ENCODE results near the gene ZNF783. TPM values are rescaled to one million over a fixed set of nuclear protein-coding genes. Genes with fewer than 3 reads are reported as not detected.

Gene ZNF783
- total and polyA plus RNA-seq, 9 of the 15 experiments (the other 6 are each of a cell fraction or from before 2014, with no cell fraction given) = 0.66 to 11.2 (median 5.4) TPM

GRCh38 chr7:149261829-149262617 lies at the start of gene ZNF783 (continued):
- TF ChIP-seq ELK1 (CRISPR knock-in tag; IDR thresholded peaks at IDR 0.05) (no peak; the same call in 1 of the 2 replicates), ERF (CRISPR knock-in tag; IDR thresholded peaks at IDR 0.05) (0 out of 2 replicates have a peak, but pooled peaks have one; percentile 61), RNF2 (IDR thresholded peaks at IDR 0.05) (no peak), MTA1 (IDR thresholded peaks at IDR 0.05; ENCODE audit: borderline replicate concordance) (no peak), NUFIP1 (IDR thresholded peaks at IDR 0.05; ENCODE audit: partially characterized antibody) (no peak), CBX2 (IDR thresholded peaks at IDR 0.05; ENCODE audit: insufficient read depth, low read length, poor library complexity, severe bottlenecking) (no peak), HMGN3 (IDR thresholded peaks at IDR 0.05; ENCODE audit: borderline replicate concordance, extremely low read depth, insufficient read length, low read depth, low read length) (no peak)

GRCh38 chr7:149214020-149214720 lies 47.8 kb upstream of the ZNF783 start:
- H3K9me1 ChIP-seq (ENCODE audit: control insufficient read depth, insufficient read depth, low read length) = no peaks in the 10 kb centered on the region
- peaks cover 98% of the 10 kb centered on the region for H3K36me3 ChIP-seq (ENCODE audit: control insufficient read depth, insufficient read depth, low read length)
- peaks cover 0 to 14% of the 10 kb centered on the region in 2 experiments; a peak in 2 of 5 replicates for H3K4me1 ChIP-seq (replicated peaks in 1 of 2; ENCODE audit: control insufficient read depth in 2 of 2, insufficient read depth in 2 of 2, low read length in 2 of 2)
- H3K4me3 ChIP-seq = no peak overlapping the region
- intact Hi-C loops (cut with micrococcal nuclease) = no loop called here
- no peaks in the 10 kb centered on the region for H3K79me2 ChIP-seq (ENCODE audit: control insufficient read depth, insufficient read depth, low read length)
- no peak overlapping the region for H3K4me2 ChIP-seq (ENCODE audit: insufficient read depth, low read length)
- H3K9ac ChIP-seq (ENCODE audit: insufficient read depth in 1 of 2, low read depth in 2 of 2, low read length in 2 of 2) = 0 out of 4 replicates have a peak overlapping the region, but pooled peaks of 1 of the 2 experiments have one; percentile 33
- H4K20me1 ChIP-seq (replicated peaks; ENCODE audit: control insufficient read depth, insufficient read depth, low read length) = no peaks in the 10 kb centered on the region; the same call in 1 of the 2 replicates
- in situ Hi-C loops (cut with MboI) = no loop called here
- no peaks in the 10 kb centered on the region for H3K9me3 ChIP-seq (replicated peaks; ENCODE audit: control insufficient read depth, insufficient read depth, low read depth, low read length)
- CTCF ChIA-PET (ENCODE audit: low intra/inter-chr PET ratio) = interaction anchor here (0.6 kb wide), 1 partner anchor 247 kb away, joined by 3 read pairs; no protein-coding TSS in a partner anchor
- 88% methylated on average over 7 of the region's 7 CpGs for WGBS (ENCODE audit: insufficient coverage, low coverage, missing lambda C conversion rate)
- H2AFZ ChIP-seq (ENCODE audit: low read depth, low read length) = no peak overlapping the region
- ATAC-seq (no peak), DNase-seq (ENCODE audit: extremely low read depth in 1 of 4, low spot score in 3 of 4) (no peak), FAIRE-seq (no peak)
- H3K27ac ChIP-seq (ENCODE audit: extremely low read depth, low read depth, low read length) = no peak overlapping the region
- no peak for TF ChIP-seq NCOA1 (IDR thresholded peaks at IDR 0.05; ENCODE audit: low read depth)
- no peak for TF ChIP-seq KDM2B (CRISPR knock-in tag; IDR thresholded peaks at IDR 0.05)
- TF ChIP-seq ZNF740 (CRISPR knock-in tag; IDR thresholded peaks at IDR 0.05) = no peak
- no peak for TF ChIP-seq ZNF740 (tag; IDR thresholded peaks at IDR 0.05)
- TF ChIP-seq POLR2G (IDR thresholded peaks at IDR 0.05; ENCODE audit: low read depth, low read length) = peak; percentile 23; the same call in 1 of the 2 replicates
- H3K27me3 ChIP-seq (ENCODE audit: control insufficient read depth in 2 of 2, insufficient read depth in 2 of 2, low read length in 2 of 2) = no peaks in the 10 kb centered on the region
- no TSS peak for BruUV-seq (replicated peaks)
- POLR2A ChIA-PET = interaction anchor here (0.9 to 2.1 kb wide), 2 partner anchors 9 to 18 kb away, joined by 3 to 7 read pairs; no protein-coding TSS in a partner anchor
